RWPE2 (cell line): ENCODE measurements around the gene WDSUB1.

Experiments
- ATAC-seq: fragments of 200-7000 bp; cut with Tn5 transposase; 3 replicates; pipeline ENCODE4 v1.9.1; 2021; ENCODE audit warnings: low read depth
- DNase-seq: peaks from one replicate; pipeline ENCODE4 v3.0.0-alpha.2; 2020; ENCODE audit warnings: low spot score
- H3K27ac ChIP-seq: fragments of 450-650 bp; 2 replicates; pipeline ENCODE4 v1.5.1; 2017; ENCODE audit warnings: mild to moderate bottlenecking; ENCODE audit not compliant: poor library complexity, severe bottlenecking
- H3K27me3 ChIP-seq: fragments of 250-450 bp; sonication (Bioruptor Pico); 2 replicates; pipeline ENCODE4 v1.5.1; 2021; ENCODE audit warnings: mild to moderate bottlenecking, moderate library complexity; ENCODE audit not compliant: insufficient read depth, poor library complexity, severe bottlenecking
- H3K36me3 ChIP-seq: fragments of 250-450 bp; sonication (Bioruptor Pico); 2 replicates; pipeline ENCODE4 v1.5.1; 2020; ENCODE audit warnings: low read depth, mild to moderate bottlenecking, moderate library complexity
- H3K4me1 ChIP-seq: fragments of 250-450 bp; sonication (Bioruptor Pico); 2 replicates; pipeline ENCODE4 v1.5.1; 2021; ENCODE audit warnings: mild to moderate bottlenecking, moderate library complexity; ENCODE audit not compliant: insufficient read depth, poor library complexity, severe bottlenecking
- H3K4me3 ChIP-seq: fragments of 250-450 bp; sonication (Bioruptor Pico); 2 replicates; pipeline ENCODE4 v1.5.1; 2021; ENCODE audit warnings: mild to moderate bottlenecking, moderate library complexity; ENCODE audit not compliant: severe bottlenecking
- H3K9me3 ChIP-seq: fragments of 250-450 bp; sonication (Bioruptor Pico); 2 replicates; pipeline ENCODE4 v1.5.1; 2021; ENCODE audit warnings: mild to moderate bottlenecking, moderate library complexity; ENCODE audit not compliant: severe bottlenecking
- TF ChIP-seq, protein P1 (sequence below): fragments of 450-650 bp; IDR thresholded peaks from one replicate; pipeline ENCODE4 v1.5.1; 2017; ENCODE audit warnings: mild to moderate bottlenecking, moderate library complexity; ENCODE audit not compliant: poor library complexity, severe bottlenecking

The WDSUB1 gene

DNA sequence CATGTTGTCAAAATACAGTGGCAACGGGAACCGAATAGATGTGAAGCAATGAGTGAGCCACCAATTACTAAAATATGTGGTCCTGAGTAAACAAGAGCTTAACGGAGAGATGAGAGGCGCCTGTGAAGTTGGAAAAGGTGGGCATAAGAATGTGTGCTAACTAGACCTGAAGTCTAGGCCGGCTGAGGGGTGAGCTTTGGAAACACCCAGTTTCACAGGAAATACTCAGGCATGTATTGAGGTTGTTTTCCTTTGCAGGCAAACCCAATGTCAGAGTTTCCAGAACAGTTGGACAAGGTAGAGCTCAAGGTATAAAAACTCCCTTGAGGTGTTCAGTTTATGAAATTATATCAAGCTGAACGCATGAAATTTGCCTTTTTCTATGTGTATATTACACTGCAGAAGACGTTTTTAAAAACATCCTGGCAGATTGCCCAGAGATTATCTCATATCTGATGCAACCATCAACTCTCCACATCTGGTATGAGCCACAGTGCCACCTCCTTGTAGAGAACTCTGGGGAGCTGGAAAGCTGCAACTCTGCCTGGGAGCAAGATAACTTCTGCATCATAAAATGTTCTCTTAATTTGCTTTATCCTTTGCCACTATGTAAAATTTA lies 3.9 kb upstream of the WDSUB1 start:
- DNase-seq (no peak), ATAC-seq (peak; percentile 48)
- Histone ChIP-seq H3K27me3 (no peaks in the 10 kb centered on the region), H3K4me3 (no peak overlapping the region), H3K27ac (peak overlapping the region; percentile 16), H3K4me1 (peaks cover 13% of the 10 kb centered on the region), H3K36me3 (no peaks in the 10 kb centered on the region), H3K9me3 (no peaks in the 10 kb centered on the region)
- TF ChIP-seq, protein P1, sequence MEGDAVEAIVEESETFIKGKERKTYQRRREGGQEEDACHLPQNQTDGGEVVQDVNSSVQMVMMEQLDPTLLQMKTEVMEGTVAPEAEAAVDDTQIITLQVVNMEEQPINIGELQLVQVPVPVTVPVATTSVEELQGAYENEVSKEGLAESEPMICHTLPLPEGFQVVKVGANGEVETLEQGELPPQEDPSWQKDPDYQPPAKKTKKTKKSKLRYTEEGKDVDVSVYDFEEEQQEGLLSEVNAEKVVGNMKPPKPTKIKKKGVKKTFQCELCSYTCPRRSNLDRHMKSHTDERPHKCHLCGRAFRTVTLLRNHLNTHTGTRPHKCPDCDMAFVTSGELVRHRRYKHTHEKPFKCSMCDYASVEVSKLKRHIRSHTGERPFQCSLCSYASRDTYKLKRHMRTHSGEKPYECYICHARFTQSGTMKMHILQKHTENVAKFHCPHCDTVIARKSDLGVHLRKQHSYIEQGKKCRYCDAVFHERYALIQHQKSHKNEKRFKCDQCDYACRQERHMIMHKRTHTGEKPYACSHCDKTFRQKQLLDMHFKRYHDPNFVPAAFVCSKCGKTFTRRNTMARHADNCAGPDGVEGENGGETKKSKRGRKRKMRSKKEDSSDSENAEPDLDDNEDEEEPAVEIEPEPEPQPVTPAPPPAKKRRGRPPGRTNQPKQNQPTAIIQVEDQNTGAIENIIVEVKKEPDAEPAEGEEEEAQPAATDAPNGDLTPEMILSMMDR = peak; percentile 35

DNA sequence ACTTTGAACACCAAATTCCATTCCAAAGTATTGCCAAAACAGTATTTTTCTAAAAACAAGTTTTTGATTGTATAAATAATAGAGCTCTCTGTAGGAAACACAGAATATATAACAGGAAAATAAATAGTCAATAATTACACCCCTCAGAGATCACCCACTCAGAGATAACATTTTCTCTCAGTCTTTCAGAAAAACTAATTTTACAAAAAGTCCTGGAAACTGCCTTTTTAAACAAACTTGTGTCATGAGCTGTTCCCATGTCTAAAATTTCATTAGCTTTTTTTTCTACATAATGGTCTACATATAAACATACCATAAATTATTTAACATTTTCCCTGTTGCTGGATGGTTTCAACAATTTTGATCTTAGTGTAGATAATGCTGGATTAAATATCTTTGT lies 1.2 kb upstream of the WDSUB1 start:
- TF ChIP-seq, protein P1 = no peak
- Histone ChIP-seq H3K27ac (no peak overlapping the region), H3K9me3 (no peaks in the 10 kb centered on the region), H3K27me3 (no peaks in the 10 kb centered on the region), H3K4me1 (peaks cover 13% of the 10 kb centered on the region), H3K36me3 (no peaks in the 10 kb centered on the region), H3K4me3 (no peak overlapping the region)
- DNase-seq (no peak), ATAC-seq (no peak)

DNA sequence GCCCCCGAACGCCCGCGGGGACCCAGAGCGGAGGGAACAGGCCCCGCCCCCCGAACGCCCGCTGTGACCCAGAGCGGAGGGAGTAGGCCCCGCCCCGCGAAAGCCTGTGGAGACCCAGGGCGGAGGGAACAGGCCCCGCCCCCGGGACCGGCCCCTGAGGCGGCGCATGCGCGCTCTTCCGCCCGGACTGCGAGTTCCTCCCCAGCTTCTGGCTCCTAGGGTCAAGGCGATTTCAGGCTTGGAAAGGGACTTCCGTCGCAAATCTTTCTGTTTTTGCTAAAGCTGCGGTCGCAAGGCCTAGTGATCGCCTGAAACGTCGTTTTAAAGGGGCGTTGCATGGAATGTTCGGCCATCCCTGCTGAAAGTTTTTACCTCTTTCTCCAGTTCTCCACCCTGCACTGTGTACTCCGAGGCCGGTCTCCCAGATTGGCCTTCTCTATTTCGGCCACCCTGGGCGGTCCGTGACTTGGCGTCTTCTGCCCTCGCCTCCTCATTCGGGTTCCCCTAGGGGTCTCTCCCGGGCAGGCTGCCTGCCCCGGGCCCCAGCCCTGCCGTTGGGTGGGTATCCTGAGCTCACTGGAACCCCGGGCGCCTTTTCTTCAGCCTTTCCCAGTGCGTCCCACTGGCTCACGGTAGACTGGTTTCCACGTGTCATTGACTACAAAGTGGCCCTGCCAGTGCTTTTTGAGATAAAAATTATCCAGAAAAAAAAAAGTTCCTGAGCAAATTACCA lies 372 bp upstream of the WDSUB1 start:
- Histone ChIP-seq H3K27ac (peak overlapping the region; percentile 21), H3K4me3 (peak overlapping the region; percentile 58), H3K27me3 (no peaks in the 10 kb centered on the region), H3K9me3 (no peaks in the 10 kb centered on the region), H3K4me1 (peaks cover 13% of the 10 kb centered on the region), H3K36me3 (no peaks in the 10 kb centered on the region)
- TF ChIP-seq, protein P1 = no peak
- DNase-seq (peak; percentile 97), ATAC-seq (peak; percentile 84)

DNA sequence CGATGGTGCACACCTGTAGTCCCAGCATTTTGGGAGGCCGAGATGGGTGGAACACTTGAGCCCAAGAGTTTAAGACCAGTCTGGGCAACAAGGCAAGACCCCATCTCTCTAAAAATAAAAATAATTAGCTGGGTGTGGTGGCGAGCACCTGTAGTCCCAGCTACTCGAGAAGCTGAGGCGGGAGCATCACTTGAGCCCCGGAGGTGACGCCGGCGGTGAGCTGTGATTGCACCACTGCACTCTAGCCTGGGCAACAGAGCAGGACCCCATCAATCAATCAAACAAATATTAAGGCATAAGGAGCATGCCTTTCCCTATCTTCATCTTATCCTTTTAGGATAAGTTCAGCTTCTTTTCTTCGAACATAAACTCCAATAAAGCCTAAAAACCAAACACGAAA lies 1.1 kb downstream of the WDSUB1 start:
- no peak for DNase-seq
- Histone ChIP-seq H3K4me3 (peak overlapping the region; percentile 58), H3K36me3 (0 out of 2 replicates have a peak, but pooled peaks cover 6% of the 10 kb centered on the region), H3K4me1 (peaks cover 9% of the 10 kb centered on the region), H3K27ac (no peak overlapping the region), H3K27me3 (no peaks in the 10 kb centered on the region), H3K9me3 (no peaks in the 10 kb centered on the region)
- no peak for ATAC-seq
- TF ChIP-seq, protein P1 = no peak

DNA sequence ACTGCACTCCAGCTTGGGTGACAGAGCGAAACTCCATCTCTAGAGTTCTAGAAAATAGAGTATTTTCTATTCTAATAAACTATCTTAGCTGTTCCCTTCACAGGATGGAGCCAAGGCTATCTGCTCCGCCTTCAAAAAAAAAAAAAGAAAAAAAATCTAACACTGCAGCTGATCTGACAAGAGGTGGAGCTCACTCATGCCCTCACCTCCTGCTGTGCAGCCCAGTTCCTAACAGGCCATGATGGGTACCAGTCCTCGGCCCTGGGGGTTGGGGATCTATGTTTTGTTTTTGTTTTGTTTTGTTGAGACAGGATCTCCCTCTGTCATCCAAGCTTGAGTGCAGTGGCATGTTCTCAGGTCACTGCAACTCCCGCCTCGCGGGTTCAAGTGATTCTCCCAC lies 3.0 kb downstream of the WDSUB1 start:
- ATAC-seq (no peak), DNase-seq (no peak)
- no peak overlapping the region for H3K4me3 ChIP-seq
- peaks cover 21% of the 10 kb centered on the region; the same call in 1 of the 2 replicates for H3K36me3 ChIP-seq
- no peaks in the 10 kb centered on the region for H3K9me3 ChIP-seq
- TF ChIP-seq, protein P1 = no peak
- H3K27ac ChIP-seq = no peak overlapping the region
- H3K27me3 ChIP-seq = no peaks in the 10 kb centered on the region
- H3K4me1 ChIP-seq = peaks cover 4% of the 10 kb centered on the region
